GM20000 (cell line): ENCODE measurements around the gene SPECC1L.

Source experiments
- DNase-seq: peaks from one replicate; pipeline ENCODE4 v3.0.0; 2012; ENCODE audit warnings: low spot score
- CTCF ChIP-seq: IDR thresholded peaks from 2 replicates; pipeline ENCODE4 v1.5.1; 2012; ENCODE audit warnings: mild to moderate bottlenecking, control low read depth; ENCODE audit errors: extremely low read depth, missing control alignments

Gene SPECC1L

GRCh38 chr22:24413736-24414385, 143.2 kb downstream of the SPECC1L start:
- no peak for DNase-seq
- TF ChIP-seq CTCF, result no peak

- DNase-seq, result no peak
- no peak for TF ChIP-seq CTCF
Measured at GRCh38 chr22:24414523-24414922, 143.9 kb downstream of the SPECC1L start.

DNA sequence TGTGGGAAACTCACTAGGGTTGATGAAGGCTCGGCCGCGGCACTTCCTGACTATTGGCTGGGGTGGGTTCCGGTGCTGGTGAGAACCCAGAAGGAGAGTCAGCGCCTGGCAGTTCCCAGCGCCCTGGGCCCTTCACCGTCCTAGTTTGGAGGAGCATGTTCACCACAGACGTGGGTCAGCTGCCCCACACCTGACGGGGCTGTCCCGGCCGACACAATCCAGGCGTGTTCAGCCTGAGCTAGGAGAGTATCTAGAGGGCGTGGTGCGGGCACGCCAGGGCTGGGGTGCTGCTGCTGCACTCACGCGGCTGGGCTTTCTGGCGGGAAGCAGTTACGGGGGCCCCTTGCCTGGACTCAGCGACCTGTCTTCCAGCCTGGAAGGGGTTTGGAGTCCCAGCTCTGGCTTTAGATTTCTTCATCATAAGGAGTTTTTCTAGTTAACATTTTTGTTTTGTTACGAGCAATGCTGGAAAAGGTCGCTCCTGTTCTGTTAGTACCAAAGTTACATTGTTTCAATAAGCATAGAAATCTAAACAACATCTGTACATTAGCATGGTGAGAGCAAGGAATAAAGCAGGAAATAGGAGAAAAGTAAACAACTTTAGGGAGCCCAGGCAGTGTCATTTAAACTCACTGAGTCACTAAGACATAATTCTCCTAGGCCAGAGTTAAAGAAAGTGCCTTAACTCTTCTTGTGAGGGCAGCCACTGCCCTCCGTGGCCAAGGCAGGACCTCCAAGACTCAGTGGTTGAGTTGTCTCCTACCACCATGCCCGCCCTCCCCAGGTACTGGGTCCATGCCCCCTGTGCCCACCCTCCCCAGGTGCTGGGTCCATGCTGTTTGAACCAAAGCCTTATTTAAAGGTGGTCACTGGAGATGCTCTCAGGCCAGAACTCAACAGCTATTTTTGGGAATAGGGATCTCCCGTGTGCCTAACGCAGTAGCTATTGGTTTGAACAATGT, 144.6 kb downstream of the SPECC1L start:
- no peak for DNase-seq
- no peak for TF ChIP-seq CTCF

- TF ChIP-seq CTCF, result no peak
- no peak for DNase-seq
Measured at GRCh38 chr22:24416095-24416494, 145.5 kb downstream of the SPECC1L start.

- TF ChIP-seq CTCF, result no peak
- no peak for DNase-seq
Measured at GRCh38 chr22:24416611-24417010, 146.0 kb downstream of the SPECC1L start.

DNA sequence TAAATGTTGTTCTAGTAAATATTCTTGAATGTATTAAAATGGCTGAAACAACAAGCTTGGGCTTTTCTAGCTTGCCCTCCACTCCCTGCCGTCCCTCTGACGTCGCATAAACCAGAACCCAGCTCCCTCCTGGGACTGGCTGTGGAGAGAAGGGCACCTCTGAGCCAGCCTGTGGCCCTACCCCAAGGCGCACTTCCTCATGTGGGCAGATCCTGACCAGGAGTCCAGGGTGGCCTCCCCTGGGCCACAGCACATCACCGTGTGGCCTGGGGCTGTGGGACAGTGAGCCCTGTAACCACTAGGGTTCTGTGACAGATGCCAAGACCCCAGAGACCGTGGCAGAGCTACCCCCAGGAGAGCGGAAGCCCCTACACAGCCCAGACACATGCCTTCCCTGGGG, 146.6 kb downstream of the SPECC1L start:
- no peak for DNase-seq
- TF ChIP-seq CTCF, result no peak
